Fibroblast of the aortic adventitia (primary cell): ENCODE results near the gene DHX40. TPM values are rescaled to one million over a fixed set of nuclear protein-coding genes. Genes with fewer than 3 reads are reported as not detected.
"Not testable (repeated sequence)": the region's sequence is repeated elsewhere in the genome, so short reads cannot be mapped to it uniquely, and the experiment has no call there.

Experiments
- DNase-seq: peaks from one replicate; pipeline ENCODE4 v3.0.0-alpha.2; 2010; ENCODE audit warnings: low read depth
- H3K4me3 ChIP-seq: 2 replicates; pipeline ENCODE4 v1.5.1; 2011; ENCODE audit warnings: low read depth, mild to moderate bottlenecking, control low read depth, low read length, moderate library complexity
- total RNA-seq: library from RNA; depleted of rRNA; stranded (reverse); fragments of >200 nt; gene quantifications from 2 replicates; pipeline ENCODE4 v1.2.3, GENCODE V29; 2012; ENCODE audit warnings: low replicate concordance
- TF ChIP-seq, protein P1 (sequence below): IDR thresholded peaks from 2 replicates; pipeline ENCODE4 v1.5.1; 2011; ENCODE audit warnings: mild to moderate bottlenecking, low read length, control low read depth, inconsistent platforms; ENCODE audit not compliant: insufficient read depth

Gene DHX40
- total RNA-seq, 1 donor = 68.5 TPM

DNA sequence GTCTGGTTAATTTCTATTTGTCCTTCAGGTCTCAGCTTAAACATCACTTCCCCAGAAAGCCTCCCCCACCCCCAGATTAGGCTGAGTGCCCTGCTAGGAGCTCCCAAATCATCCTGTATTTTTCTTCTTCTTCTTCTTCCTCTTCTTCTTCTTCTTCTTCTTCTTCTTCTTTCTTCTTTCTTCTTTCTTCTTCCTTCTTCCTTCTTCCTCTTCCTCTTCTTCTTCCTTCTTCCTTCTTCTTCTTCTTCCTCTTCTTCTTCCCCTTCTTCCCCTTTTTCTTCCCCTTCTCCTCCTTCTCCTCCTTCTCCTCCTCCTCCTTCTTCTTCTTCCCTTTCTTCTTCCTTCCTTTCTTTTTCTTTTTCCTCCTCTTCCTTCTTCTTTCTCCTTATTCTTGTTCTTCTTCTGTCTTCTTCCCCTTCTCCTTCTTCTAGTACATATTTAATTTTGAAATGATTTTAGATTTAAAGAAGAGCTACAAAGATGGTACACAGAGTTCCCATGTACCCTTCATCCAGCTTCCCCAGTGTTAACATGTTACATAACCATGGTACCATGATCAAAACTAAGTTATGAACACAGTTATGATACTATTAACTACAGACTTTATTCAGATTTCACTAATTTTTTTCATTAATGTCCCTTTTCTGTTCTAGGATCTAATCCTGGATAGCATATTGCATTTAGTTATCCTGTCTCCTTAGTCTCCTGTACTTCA is 27.1 kb upstream of the DHX40 start:
- H3K4me3 ChIP-seq = no peak overlapping the region
- TF ChIP-seq, protein P1, sequence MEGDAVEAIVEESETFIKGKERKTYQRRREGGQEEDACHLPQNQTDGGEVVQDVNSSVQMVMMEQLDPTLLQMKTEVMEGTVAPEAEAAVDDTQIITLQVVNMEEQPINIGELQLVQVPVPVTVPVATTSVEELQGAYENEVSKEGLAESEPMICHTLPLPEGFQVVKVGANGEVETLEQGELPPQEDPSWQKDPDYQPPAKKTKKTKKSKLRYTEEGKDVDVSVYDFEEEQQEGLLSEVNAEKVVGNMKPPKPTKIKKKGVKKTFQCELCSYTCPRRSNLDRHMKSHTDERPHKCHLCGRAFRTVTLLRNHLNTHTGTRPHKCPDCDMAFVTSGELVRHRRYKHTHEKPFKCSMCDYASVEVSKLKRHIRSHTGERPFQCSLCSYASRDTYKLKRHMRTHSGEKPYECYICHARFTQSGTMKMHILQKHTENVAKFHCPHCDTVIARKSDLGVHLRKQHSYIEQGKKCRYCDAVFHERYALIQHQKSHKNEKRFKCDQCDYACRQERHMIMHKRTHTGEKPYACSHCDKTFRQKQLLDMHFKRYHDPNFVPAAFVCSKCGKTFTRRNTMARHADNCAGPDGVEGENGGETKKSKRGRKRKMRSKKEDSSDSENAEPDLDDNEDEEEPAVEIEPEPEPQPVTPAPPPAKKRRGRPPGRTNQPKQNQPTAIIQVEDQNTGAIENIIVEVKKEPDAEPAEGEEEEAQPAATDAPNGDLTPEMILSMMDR = no peak
- DNase-seq = no peak

DNA sequence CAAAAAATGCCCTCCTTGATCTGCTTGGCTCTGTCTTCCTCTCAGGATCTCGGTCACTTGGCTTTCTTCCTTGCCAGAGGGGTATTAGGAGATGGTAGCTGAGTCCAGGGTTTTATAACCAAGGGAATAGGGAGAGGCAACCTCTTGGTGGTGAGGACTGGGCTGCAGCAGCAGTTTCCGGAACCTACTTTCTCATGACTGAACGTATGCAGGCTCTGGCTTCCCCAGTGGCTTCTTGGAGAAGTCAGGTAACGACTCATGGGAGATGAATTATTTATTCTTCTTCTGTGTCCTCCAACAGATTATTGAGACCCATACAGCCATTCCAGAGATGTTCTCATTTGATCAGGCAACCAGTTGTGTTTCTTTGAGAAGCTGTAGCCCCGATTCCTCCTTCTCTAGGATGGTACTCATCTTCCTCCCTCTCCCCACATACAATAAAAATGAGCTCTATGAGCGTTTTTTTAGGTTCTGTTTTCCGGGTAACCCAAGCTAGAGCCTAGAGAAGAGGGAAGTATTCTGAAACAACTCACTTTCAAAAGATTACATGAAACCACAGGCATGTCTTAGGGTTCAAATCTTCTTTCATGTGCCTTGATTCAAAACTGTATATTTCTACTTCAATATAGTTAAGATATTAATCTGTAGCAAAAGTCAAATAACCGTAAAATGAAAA is 22.3 kb upstream of the DHX40 start:
- H3K4me3 ChIP-seq = no peak overlapping the region
- TF ChIP-seq, protein P1 = no peak
- DNase-seq = no peak

DNA sequence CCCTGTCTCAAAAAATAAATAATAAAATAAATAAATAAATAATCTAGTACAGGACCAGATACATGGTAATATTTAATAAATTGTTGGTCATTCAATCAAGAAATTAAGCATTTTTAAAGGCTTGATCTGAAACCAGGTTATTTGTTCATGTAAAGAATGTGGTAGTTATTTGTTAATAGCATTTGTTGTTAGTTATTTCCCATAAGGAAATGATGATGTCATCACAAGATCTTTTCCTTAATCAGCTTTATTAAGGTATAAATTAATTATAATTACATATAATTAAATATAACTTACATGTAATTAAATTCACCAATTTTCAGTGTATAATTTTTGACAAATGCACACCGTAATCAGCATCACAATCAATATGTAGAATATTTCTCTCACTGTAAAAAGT is 19.5 kb upstream of the DHX40 start:
- TF ChIP-seq, protein P1 = no peak
- no peak overlapping the region for H3K4me3 ChIP-seq
- no peak for DNase-seq

DNA sequence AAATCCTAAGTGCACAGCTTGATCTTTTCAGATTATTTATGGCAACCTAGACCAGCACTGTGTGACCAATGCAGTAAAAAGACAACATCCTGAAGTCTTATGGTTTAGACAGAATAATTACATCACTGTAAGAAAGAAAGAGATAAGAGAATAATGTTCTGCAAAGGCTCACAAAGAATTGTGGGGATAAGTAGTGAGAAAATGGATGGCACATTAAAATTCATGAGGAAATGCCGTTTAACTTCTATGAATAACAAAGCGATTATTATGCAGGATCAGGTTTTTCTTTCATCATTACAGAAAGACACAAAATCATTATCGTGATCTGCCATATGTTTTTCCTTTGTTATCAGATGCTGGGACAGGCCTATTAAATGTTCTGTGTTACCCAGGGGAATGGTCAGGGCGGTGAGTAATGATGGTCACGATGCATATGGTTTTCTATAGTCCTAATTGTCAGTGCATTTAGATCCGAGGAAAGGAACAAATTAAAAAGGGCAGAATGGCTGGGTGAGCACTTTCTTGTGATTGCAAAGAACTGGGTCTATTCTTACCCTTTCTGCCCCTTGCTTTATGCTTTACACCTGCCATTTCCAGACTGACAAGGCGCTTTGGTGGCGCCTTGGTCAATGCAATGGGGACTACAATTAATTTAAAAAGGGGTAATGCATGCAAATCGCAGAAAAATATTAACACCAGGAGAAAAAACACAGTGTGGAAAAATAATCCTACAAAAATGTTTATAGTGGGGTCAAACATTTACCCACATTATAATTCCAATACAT is 18.1 kb upstream of the DHX40 start:
- no peak overlapping the region for H3K4me3 ChIP-seq
- DNase-seq = peak; percentile 20

DNA sequence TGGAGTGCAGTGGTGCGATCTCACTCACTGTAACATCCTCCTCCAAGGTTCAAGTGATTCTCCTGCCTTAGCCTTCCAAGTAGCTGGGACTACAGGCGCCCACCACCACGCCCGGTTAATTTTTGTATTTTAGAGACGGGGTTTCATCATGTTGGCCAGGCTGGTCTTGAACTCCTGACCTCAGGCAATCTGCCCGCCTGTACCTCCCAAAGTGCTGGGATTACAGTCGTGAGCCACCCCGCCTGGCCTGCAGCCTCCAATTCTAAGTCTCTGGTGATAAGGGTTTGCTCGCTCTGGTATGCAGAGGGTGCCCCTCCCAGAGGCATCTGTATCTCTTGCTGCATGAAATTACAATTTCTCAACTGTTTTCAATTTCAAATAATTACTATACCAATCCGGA is 16.4 kb upstream of the DHX40 start:
- not testable (repeated sequence) for H3K4me3 ChIP-seq, DNase-seq

More for the DNA sequence above, 18.1 kb upstream of the DHX40 start:
- TF ChIP-seq, protein P1 = no peak

DNA sequence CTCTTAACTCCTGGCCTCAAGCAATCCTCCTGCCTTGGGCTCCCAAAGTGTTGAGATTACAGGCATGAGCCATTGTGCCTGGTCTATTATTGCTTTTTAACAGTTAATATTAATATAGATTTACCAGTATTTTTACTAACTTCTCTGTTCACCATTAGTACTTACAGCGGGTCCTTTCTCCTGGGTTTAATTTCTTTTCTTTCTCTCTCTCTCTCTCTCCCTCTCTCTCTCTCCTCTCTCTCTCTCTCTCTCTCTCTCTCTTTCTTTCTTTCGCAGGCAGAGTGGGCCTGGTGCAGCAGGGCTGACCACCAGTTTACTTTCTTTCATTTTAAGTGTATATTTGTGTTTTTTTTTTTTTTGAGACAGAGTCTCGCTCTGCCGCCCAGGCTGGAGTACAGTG is 14.7 kb upstream of the DHX40 start:
- DNase-seq = no peak
- TF ChIP-seq, protein P1 = no peak
- no peak overlapping the region for H3K4me3 ChIP-seq

DNA sequence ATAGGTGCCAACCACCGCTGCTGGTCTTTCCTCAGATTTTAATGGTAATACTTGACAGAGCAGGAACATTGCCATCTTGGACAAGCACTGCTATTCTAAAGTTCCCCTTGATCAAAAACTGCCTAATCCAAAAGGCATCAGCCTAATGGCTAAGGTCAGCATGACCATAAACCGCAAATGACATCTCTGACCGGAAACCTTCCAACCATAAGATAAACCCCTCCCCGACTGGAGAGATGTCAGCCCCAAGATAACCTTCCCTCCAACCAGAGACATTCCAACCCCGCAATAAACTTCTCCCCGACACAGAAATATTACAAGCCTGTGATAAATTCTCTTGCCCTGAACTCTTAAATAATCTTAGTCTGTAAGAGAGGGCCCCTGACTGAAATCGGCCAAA is 7.4 kb upstream of the DHX40 start:
- no peak overlapping the region for H3K4me3 ChIP-seq
- TF ChIP-seq, protein P1 = no peak
- no peak for DNase-seq
